Measurements from ENCODE around the gene SLC30A10. TPM values are rescaled to one million over a fixed set of nuclear protein-coding genes. Genes with fewer than 3 reads are reported as not detected.
"Not testable (repeated sequence)": the region's sequence is repeated elsewhere in the genome, so short reads cannot be mapped to it uniquely, and the experiment has no call there.

SLC30A10 gene
- total RNA-seq, 2 experiments from 2014 or later = not detected

DNA sequence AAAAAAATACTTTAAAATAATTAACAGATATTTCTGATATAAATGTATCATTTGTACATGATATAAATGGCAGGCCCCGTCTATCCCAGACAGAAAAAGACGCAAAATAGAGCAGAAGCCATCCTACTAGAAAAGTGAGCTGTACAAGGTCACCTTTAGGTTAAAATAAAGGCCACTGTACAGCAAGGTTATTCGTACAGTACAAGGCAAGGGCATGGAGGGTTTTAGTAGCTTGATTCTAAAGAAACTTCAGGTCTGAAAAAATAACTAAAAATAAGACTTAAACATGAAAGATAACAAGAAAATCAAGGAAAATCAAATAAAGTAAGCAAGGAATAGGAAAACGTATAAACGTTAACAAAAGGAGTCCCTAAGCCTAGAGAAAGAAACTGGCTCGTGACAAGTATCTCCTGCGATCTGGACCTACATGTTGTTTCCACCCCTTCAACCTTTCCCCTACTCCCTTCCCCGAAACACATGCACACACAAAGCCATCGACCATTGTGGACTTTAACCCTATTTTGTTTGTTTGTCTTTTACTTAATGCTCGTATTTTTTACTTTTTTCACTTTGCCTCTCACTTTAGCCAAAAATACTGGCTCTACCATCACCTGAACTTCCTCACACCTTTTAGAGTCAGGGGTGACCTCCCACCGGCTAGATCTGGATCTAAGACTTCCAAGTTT, 26.5 kb upstream of the SLC30A10 start:
- Mint-ChIP-seq H3K27me3 (no peaks in the 10 kb centered on the region), H3K4me3 (no peak overlapping the region), H3K9me3 (no peaks in the 10 kb centered on the region), H3K27ac (no peak overlapping the region), H3K36me3 (ENCODE audit: low read depth) (no peaks in the 10 kb centered on the region), H3K4me1 (ENCODE audit: low read depth) (no peaks in the 10 kb centered on the region)
- no peaks in the 10 kb centered on the region for H3K4me1 ChIP-seq (ENCODE audit: insufficient read depth, low read length)
- no peaks in the 10 kb centered on the region for H3K27me3 ChIP-seq (ENCODE audit: control insufficient read depth in 1 of 2, insufficient read depth in 2 of 2, low read length in 2 of 2)
- POLR2A ChIA-PET = no interaction called here
- no peak overlapping the region for H3K4me3 ChIP-seq (ENCODE audit: low read length)
- H3K36me3 ChIP-seq (ENCODE audit: insufficient read depth, low read length) = no peaks in the 10 kb centered on the region
- TF ChIP-seq, protein P1, sequence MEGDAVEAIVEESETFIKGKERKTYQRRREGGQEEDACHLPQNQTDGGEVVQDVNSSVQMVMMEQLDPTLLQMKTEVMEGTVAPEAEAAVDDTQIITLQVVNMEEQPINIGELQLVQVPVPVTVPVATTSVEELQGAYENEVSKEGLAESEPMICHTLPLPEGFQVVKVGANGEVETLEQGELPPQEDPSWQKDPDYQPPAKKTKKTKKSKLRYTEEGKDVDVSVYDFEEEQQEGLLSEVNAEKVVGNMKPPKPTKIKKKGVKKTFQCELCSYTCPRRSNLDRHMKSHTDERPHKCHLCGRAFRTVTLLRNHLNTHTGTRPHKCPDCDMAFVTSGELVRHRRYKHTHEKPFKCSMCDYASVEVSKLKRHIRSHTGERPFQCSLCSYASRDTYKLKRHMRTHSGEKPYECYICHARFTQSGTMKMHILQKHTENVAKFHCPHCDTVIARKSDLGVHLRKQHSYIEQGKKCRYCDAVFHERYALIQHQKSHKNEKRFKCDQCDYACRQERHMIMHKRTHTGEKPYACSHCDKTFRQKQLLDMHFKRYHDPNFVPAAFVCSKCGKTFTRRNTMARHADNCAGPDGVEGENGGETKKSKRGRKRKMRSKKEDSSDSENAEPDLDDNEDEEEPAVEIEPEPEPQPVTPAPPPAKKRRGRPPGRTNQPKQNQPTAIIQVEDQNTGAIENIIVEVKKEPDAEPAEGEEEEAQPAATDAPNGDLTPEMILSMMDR (IDR thresholded peaks at IDR 0.05) = no peak
- no peak for DNase-seq
- CTCF ChIA-PET = no interaction called here
- H3K27ac ChIP-seq (ENCODE audit: low read depth in 1 of 2, low read length in 2 of 2) = no peak overlapping the region
- ATAC-seq (ENCODE audit: poor library complexity) = no peak
- no peaks in the 10 kb centered on the region for H3K9me3 ChIP-seq (ENCODE audit: control insufficient read depth in 1 of 2, insufficient read depth in 1 of 2, low read length in 2 of 2)
- intact Hi-C loops (cut with DNase I, micrococcal nuclease) = no loop called here

DNA sequence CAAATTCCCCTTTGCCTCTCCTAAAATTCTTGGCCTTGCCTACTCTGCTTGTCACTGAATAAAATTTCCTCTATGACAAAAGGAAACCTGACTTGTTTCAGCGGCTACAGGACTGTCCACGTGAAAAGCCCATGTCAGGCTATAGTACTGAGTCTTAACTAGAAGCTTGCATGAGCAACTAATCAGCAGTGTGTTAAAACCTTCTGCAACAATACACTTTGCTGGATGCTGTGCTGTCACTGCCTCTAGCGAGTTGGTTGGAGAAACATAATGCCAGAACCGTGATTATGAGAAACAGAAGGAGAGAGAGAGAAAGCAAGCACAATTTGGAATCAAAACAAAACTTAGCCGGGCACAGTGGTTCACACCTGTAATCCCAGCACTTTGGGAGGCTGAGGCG, 25.7 kb upstream of the SLC30A10 start:
- CTCF ChIA-PET = no interaction called here
- H3K36me3 Mint-ChIP-seq (ENCODE audit: low read depth) = no peaks in the 10 kb centered on the region
- no peak for DNase-seq
- Histone ChIP-seq H3K9me3 (ENCODE audit: control insufficient read depth in 1 of 2, insufficient read depth in 1 of 2, low read length in 2 of 2) (no peaks in the 10 kb centered on the region), H3K27me3 (ENCODE audit: control insufficient read depth in 1 of 2, insufficient read depth in 2 of 2, low read length in 2 of 2) (no peaks in the 10 kb centered on the region), H3K27ac (ENCODE audit: low read depth in 1 of 2, low read length in 2 of 2) (no peak overlapping the region), H3K4me3 (ENCODE audit: low read length) (no peak overlapping the region), H3K36me3 (ENCODE audit: insufficient read depth, low read length) (no peaks in the 10 kb centered on the region), H3K4me1 (ENCODE audit: insufficient read depth, low read length) (no peaks in the 10 kb centered on the region)
- H3K4me3 Mint-ChIP-seq = no peak overlapping the region
- no peaks in the 10 kb centered on the region for H3K4me1 Mint-ChIP-seq (ENCODE audit: low read depth)
- intact Hi-C loops (cut with DNase I, micrococcal nuclease) = no loop called here
- H3K27me3 Mint-ChIP-seq = no peaks in the 10 kb centered on the region
- POLR2A ChIA-PET = no interaction called here
- no peaks in the 10 kb centered on the region for H3K9me3 Mint-ChIP-seq
- no peak for ATAC-seq (ENCODE audit: poor library complexity)
- TF ChIP-seq, protein P1 (IDR thresholded peaks at IDR 0.05) = no peak
- H3K27ac Mint-ChIP-seq = no peak overlapping the region

DNA sequence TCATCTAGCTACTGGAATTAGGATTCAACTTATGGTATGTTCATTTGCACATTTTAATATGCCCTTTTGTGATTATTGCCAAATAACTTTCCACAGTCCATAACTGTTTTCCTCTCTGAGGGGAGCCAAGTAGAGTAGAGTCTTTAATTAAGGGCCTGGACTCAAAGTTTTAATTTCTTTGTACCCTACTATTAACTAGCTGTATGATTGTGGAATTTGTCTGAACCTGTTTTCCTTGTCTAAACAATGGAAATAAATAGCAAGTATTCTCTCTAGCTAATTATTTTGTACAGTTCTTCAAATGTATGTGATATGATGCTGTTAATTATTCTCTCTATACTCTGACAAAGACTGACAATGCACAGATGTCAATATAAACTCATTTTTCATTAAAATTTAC, 24.0 kb upstream of the SLC30A10 start:
- Histone ChIP-seq H3K9me3 (ENCODE audit: control insufficient read depth in 1 of 2, insufficient read depth in 1 of 2, low read length in 2 of 2) (peaks cover 0 to under 1% of the 10 kb centered on the region in 2 experiments), H3K4me1 (ENCODE audit: insufficient read depth, low read length) (no peaks in the 10 kb centered on the region), H3K27ac (ENCODE audit: low read depth in 1 of 2, low read length in 2 of 2) (no peak overlapping the region), H3K27me3 (ENCODE audit: control insufficient read depth in 1 of 2, insufficient read depth in 2 of 2, low read length in 2 of 2) (no peaks in the 10 kb centered on the region), H3K36me3 (ENCODE audit: insufficient read depth, low read length) (no peaks in the 10 kb centered on the region), H3K4me3 (ENCODE audit: low read length) (no peak overlapping the region)
- CTCF ChIA-PET = no interaction called here
- no peaks in the 10 kb centered on the region for H3K27me3 Mint-ChIP-seq
- no peaks in the 10 kb centered on the region for H3K36me3 Mint-ChIP-seq (ENCODE audit: low read depth)
- intact Hi-C loops (cut with DNase I, micrococcal nuclease) = no loop called here
- H3K4me1 Mint-ChIP-seq (ENCODE audit: low read depth) = no peaks in the 10 kb centered on the region
- ATAC-seq (ENCODE audit: poor library complexity) = no peak
- TF ChIP-seq, protein P1 (IDR thresholded peaks at IDR 0.05) = no peak
- no peak overlapping the region for H3K27ac Mint-ChIP-seq
- no peak overlapping the region for H3K4me3 Mint-ChIP-seq
- H3K9me3 Mint-ChIP-seq = no peaks in the 10 kb centered on the region
- no peak for DNase-seq
- POLR2A ChIA-PET = no interaction called here

DNA sequence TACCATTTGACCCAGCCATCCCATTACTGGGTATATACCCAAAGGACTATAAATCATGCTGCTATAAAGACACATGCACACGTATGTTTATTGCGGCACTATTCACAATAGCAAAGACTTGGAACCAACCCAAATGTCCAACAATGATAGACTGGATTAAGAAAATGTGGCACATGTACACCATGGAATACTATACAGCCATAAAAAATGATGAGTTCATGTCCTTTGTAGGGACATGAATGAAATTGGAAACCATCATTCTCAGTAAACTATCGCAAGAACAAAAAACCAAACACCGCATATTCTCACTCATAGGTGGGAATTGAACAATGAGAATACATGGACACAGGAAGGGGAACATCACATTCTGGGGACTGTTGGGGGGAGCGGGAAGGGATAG, 20.9 kb upstream of the SLC30A10 start:
- intact Hi-C loops (cut with DNase I, micrococcal nuclease) = not testable (repeated sequence)

DNA sequence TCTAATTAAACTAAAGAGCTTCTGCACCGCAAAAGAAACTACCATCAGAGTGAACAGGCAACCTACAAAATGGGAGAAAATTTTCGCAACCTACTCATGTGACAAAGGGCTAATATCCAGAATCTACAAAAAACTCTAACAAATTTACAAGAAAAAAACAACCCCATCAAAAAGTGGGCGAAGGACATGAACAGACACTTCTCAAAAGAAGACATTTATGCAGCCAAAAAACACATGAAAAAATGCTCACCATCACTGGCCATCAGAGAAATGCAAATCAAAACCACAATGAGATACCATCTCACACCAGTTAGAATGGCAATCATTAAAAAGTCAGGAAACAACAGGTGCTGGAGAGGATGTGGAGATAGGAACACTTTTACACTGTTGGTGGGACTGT, 20.4 kb upstream of the SLC30A10 start:
- H3K36me3 Mint-ChIP-seq (ENCODE audit: low read depth); POLR2A ChIA-PET; H3K27ac ChIP-seq (ENCODE audit: low read depth in 1 of 2, low read length in 2 of 2); H3K9me3 Mint-ChIP-seq; H3K27me3 ChIP-seq (ENCODE audit: control insufficient read depth in 1 of 2, insufficient read depth in 2 of 2, low read length in 2 of 2); H3K4me1 ChIP-seq (ENCODE audit: insufficient read depth, low read length); H3K4me3 Mint-ChIP-seq; DNase-seq; ATAC-seq (ENCODE audit: poor library complexity); H3K36me3 ChIP-seq (ENCODE audit: insufficient read depth, low read length); intact Hi-C loops (cut with DNase I, micrococcal nuclease); H3K4me3 ChIP-seq (ENCODE audit: low read length); H3K4me1 Mint-ChIP-seq (ENCODE audit: low read depth); CTCF ChIA-PET; H3K27ac Mint-ChIP-seq; H3K9me3 ChIP-seq (ENCODE audit: control insufficient read depth in 1 of 2, insufficient read depth in 1 of 2, low read length in 2 of 2): not testable (repeated sequence)
- peaks cover 10% of the 10 kb centered on the region for H3K27me3 Mint-ChIP-seq

More for the DNA sequence above, 20.9 kb upstream of the SLC30A10 start:
- POLR2A ChIA-PET; H3K9me3 ChIP-seq (ENCODE audit: control insufficient read depth in 1 of 2, insufficient read depth in 1 of 2, low read length in 2 of 2); ATAC-seq (ENCODE audit: poor library complexity); DNase-seq; H3K9me3 Mint-ChIP-seq; H3K4me1 ChIP-seq (ENCODE audit: insufficient read depth, low read length); H3K27me3 ChIP-seq (ENCODE audit: control insufficient read depth in 1 of 2, insufficient read depth in 2 of 2, low read length in 2 of 2); H3K4me1 Mint-ChIP-seq (ENCODE audit: low read depth); CTCF ChIA-PET; H3K27ac Mint-ChIP-seq; H3K36me3 Mint-ChIP-seq (ENCODE audit: low read depth); H3K4me3 ChIP-seq (ENCODE audit: low read length); H3K27ac ChIP-seq (ENCODE audit: low read depth in 1 of 2, low read length in 2 of 2); H3K36me3 ChIP-seq (ENCODE audit: insufficient read depth, low read length); H3K4me3 Mint-ChIP-seq: not testable (repeated sequence)
- peaks cover 10% of the 10 kb centered on the region for H3K27me3 Mint-ChIP-seq

All from CD4-positive, alpha-beta T cell (primary cell).